22Rv1 (cell line): ENCODE results near the gene GPA33.

ENCODE experiments used
- ZFX ChIP-seq: fragments of 450-650 bp; IDR thresholded peaks from 2 replicates; pipeline ENCODE4 v1.6.1; 2017; ENCODE audit warnings: antibody characterized with exemption, borderline replicate concordance
- TF ChIP-seq, protein P1 (sequence below): fragments of 450-650 bp; IDR thresholded peaks from 2 replicates; pipeline ENCODE4 v1.5.1; 2017; ENCODE audit warnings: mild to moderate bottlenecking

DNA sequence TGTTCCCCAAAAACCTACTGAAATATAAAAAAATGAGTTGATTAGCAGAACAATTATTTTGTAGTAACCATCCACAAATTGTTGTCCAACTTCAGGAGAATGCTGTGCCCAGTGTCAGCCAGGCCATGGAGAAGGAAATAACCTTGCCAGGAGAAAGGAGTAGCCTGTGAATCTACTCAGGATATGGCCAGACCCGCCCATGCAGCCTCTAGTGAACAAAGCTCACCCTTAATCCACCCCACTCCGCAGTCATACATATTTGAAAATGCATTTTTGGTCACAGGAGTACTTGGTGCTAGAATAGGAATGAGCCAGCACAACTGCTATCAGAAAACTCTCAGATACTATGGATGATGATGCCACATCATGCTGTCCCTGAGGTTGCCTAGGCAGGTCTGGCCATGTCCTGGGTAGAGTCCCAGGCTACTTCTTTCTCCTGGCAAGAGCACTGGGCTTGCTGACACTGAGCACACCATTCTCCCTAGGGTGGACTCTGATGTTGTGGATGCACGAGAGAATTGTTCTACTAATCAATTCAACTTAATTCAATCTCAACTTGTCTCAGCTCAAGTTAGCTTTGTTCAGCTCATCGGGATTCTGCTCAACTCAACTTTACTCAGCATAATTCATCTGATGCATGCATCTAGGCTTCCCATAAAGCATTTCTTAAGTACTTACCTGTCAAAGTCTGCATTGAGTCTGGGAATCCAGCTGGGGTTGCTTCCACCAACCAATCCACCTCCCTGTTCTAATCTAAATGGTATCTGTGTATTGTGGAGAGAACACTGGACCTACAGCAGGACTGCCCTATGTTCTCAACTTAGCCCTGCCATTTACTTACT, 21.9 kb upstream of the GPA33 start:
- TF ChIP-seq, protein P1, sequence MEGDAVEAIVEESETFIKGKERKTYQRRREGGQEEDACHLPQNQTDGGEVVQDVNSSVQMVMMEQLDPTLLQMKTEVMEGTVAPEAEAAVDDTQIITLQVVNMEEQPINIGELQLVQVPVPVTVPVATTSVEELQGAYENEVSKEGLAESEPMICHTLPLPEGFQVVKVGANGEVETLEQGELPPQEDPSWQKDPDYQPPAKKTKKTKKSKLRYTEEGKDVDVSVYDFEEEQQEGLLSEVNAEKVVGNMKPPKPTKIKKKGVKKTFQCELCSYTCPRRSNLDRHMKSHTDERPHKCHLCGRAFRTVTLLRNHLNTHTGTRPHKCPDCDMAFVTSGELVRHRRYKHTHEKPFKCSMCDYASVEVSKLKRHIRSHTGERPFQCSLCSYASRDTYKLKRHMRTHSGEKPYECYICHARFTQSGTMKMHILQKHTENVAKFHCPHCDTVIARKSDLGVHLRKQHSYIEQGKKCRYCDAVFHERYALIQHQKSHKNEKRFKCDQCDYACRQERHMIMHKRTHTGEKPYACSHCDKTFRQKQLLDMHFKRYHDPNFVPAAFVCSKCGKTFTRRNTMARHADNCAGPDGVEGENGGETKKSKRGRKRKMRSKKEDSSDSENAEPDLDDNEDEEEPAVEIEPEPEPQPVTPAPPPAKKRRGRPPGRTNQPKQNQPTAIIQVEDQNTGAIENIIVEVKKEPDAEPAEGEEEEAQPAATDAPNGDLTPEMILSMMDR = no peak
- no peak for TF ChIP-seq ZFX
